Body of pancreas (tissue), 4 donors: Measurements from ENCODE around the gene FOXP1.

Experiments
- POLR2A ChIP-seq, 3 donors: fragments of 450-650 bp; IDR thresholded peaks; one replicate each; pipeline ENCODE4 v1.6.1; 2016; ENCODE audit warnings: antibody characterized with exemption in 3 of 3, mild to moderate bottlenecking in 2 of 3
- TF ChIP-seq, protein P1 (sequence below), 7 experiments: fragments of 450-650 bp in 4 of 7; fragments of 200-600 bp in 3 of 7; sonication (generic) in 3 of 7; IDR thresholded peaks; one replicate each; pipeline ENCODE4 v1.5.1; 2016 to 2019; ENCODE audit warnings: antibody characterized with exemption in 7 of 7

DNA sequence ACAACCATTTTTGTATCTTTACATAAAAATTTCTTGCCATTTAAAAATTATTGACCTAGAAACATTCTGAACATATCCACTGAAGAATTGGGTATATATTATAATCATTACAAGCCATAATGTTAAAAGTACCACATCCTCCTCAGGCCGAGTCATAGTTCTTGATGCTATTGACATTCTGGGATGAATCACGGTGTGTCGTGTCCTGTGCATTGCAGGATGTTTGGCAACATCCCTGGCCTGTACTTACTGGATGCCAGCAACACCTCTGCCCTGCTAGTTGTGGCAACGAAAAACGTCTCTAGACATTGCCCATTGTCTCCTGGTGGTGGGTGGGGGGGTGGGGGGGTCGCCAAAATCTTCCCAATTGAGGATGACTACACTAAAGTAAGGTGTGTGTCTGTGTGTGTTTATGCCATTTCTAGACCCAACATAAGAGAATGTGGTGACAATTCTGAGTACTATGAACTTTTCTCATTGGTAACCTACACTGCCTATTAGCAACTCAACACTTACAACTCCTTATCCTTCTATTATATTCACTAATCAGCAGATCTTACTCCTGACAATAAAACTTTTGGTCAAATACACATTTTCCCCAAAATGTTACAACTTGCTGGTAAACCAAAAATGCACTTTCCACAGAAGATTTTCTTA, 471.6 kb downstream of the FOXP1 start:
- TF ChIP-seq, protein P1, sequence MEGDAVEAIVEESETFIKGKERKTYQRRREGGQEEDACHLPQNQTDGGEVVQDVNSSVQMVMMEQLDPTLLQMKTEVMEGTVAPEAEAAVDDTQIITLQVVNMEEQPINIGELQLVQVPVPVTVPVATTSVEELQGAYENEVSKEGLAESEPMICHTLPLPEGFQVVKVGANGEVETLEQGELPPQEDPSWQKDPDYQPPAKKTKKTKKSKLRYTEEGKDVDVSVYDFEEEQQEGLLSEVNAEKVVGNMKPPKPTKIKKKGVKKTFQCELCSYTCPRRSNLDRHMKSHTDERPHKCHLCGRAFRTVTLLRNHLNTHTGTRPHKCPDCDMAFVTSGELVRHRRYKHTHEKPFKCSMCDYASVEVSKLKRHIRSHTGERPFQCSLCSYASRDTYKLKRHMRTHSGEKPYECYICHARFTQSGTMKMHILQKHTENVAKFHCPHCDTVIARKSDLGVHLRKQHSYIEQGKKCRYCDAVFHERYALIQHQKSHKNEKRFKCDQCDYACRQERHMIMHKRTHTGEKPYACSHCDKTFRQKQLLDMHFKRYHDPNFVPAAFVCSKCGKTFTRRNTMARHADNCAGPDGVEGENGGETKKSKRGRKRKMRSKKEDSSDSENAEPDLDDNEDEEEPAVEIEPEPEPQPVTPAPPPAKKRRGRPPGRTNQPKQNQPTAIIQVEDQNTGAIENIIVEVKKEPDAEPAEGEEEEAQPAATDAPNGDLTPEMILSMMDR (IDR thresholded peaks at IDR 0.05): no peak
- no peak for TF ChIP-seq POLR2A (IDR thresholded peaks at IDR 0.05)
